HG03558 (cell line): ENCODE data around the gene ZFHX2.
"Not testable (repeated sequence)": the region's sequence is repeated elsewhere in the genome, so short reads cannot be mapped to it uniquely, and the experiment has no call there.

Experiments used
- ATAC-seq: cut with Tn5 transposase; IDR thresholded peaks from one replicate; pipeline ENCODE4 v1.9.1; 2021; ENCODE audit warnings: moderate number of reproducible peaks; ENCODE audit not compliant: unreplicated experiment; ENCODE audit errors: extremely low read depth

The ZFHX2 gene

GRCh38 chr14:23551266-23552028 is at the start of gene ZFHX2:
TSS of gene ZFHX2 (minus strand) at chr14:23551765. CDS start at chr14:23535325, 16,440 bp downstream.
- ATAC-seq: no peak

- ATAC-seq: no peak
Measured at GRCh38 chr14:23600806-23601205, 49.2 kb upstream of the ZFHX2 start.

GRCh38 chr14:23600322-23600707 is 48.8 kb upstream of the ZFHX2 start:
- ATAC-seq: no peak

GRCh38 chr14:23594191-23594590 is 42.6 kb upstream of the ZFHX2 start:
- not testable (repeated sequence) for ATAC-seq

- no peak for ATAC-seq
Measured at GRCh38 chr14:23590198-23590597, 38.6 kb upstream of the ZFHX2 start.

- ATAC-seq: no peak
Measured at GRCh38 chr14:23589606-23590005, 38.0 kb upstream of the ZFHX2 start.

- peak; percentile 87 for ATAC-seq
Measured at GRCh38 chr14:23588884-23589598, 37.5 kb upstream of the ZFHX2 start.

- ATAC-seq: not testable (repeated sequence)
Measured at GRCh38 chr14:23584527-23585203, 33.1 kb upstream of the ZFHX2 start.

- not testable (repeated sequence) for ATAC-seq
Measured at GRCh38 chr14:23583761-23584526, 32.4 kb upstream of the ZFHX2 start.

GRCh38 chr14:23582906-23583760 is 31.6 kb upstream of the ZFHX2 start:
- ATAC-seq: no peak

GRCh38 chr14:23580948-23581281 is 29.4 kb upstream of the ZFHX2 start:
- ATAC-seq: no peak

- no peak for ATAC-seq
Measured at GRCh38 chr14:23580152-23580926, 28.8 kb upstream of the ZFHX2 start.

- no peak for ATAC-seq
Measured at GRCh38 chr14:23579739-23580138, 28.2 kb upstream of the ZFHX2 start.

GRCh38 chr14:23579311-23579630 is 27.7 kb upstream of the ZFHX2 start:
- no peak for ATAC-seq

- ATAC-seq: no peak
Measured at GRCh38 chr14:23578560-23579310, 27.2 kb upstream of the ZFHX2 start, which contains the start of gene JPH4. TSS of gene JPH4 (minus strand) at chr14:23578790. CDS start at chr14:23577453, 1,337 bp downstream.

GRCh38 chr14:23577710-23578392 is 26.3 kb upstream of the ZFHX2 start:
- no peak for ATAC-seq

- ATAC-seq: no peak
Measured at GRCh38 chr14:23577004-23577681, 25.6 kb upstream of the ZFHX2 start.
